Left lung (tissue), 14 donors: ENCODE measurements around the gene LRRIQ1. TPM values are rescaled to one million over a fixed set of nuclear protein-coding genes. Genes with fewer than 3 reads are reported as not detected.

Source experiments
- ATAC-seq: fragments of 200-7000 bp; cut with Tn5 transposase; one replicate; pipeline ENCODE4 v1.9.1; 2020; ENCODE audit warnings: moderate library complexity
- DNase-seq, 4 donors: peaks; one replicate each; pipeline ENCODE4 v3.0.0-alpha.2; 2013 to 2020
- H3K27ac ChIP-seq, 2 donors: fragments of 200-600 bp; sonication (generic) in 1 of 2; one replicate each; pipeline versions ENCODE4 v1.5.0 to v1.8.0; 2020 to 2021
- H3K27me3 ChIP-seq, 2 donors: fragments of 200-600 bp; sonication (generic) in 1 of 2; one replicate each; pipeline versions ENCODE4 v1.5.0 to v1.8.0; 2020 to 2021
- H3K36me3 ChIP-seq, 2 donors: fragments of 200-600 bp; sonication (generic) in 1 of 2; one replicate each; pipeline versions ENCODE4 v1.5.0 to v1.8.0; 2020 to 2021
- H3K4me1 ChIP-seq, 2 donors: fragments of 200-600 bp; one replicate each; pipeline ENCODE4 v1.8.0; 2021
- H3K4me3 ChIP-seq, 2 donors: fragments of 200-600 bp; sonication (generic) in 1 of 2; one replicate each; pipeline versions ENCODE4 v1.5.0 to v1.8.0; 2020 to 2021; ENCODE audit warnings: mild to moderate bottlenecking in 1 of 2
- H3K9me3 ChIP-seq, 2 donors: fragments of 200-600 bp; sonication (generic) in 1 of 2; one replicate each; pipeline versions ENCODE4 v1.5.0 to v1.8.0; 2020 to 2021
- intact Hi-C, 2 donors: fragments of 100-400 bp; cut with DNase I; formaldehyde crosslinking; loops; one replicate each; pipeline versions ENCODE4 v1.11.2 to v1.14.2; 2022
- long read RNA-seq, 12 donors: library from polyadenylated mRNA in 2 of 12; unstranded in 2 of 12; transcript quantifications; one replicate each; pipeline ENCODE4 v2.0.0 and lab custom pipeline, GENCODE V29; 2019 to 2026
- polyA plus RNA-seq, 6 donors: library from polyadenylated mRNA; unstranded; fragments of 120-200 nt; gene quantifications; one replicate each; pipeline ENCODE4 v1.2.1, GENCODE V29; 2013; ENCODE audit not compliant: insufficient read length in 6 of 6
- total RNA-seq, 2 donors: library from RNA; stranded (reverse); fragmentation: NEBNext Ultra II Directional; extraction: Animal tissue kit (Norgen Biotek cat#: 25700); gene quantifications; one replicate each; pipeline ENCODE4 v1.2.1, GENCODE V29; 2021
- TF ChIP-seq, protein P1 (sequence below), 2 donors: fragments of 200-600 bp; sonication (generic) in 1 of 2; IDR thresholded peaks; one replicate each; pipeline versions ENCODE4 v1.5.0 to v1.8.0; 2021; ENCODE audit warnings: antibody characterized with exemption in 2 of 2
- donor health status: DM: no; HTN: yes; CAD: no.
- donor health status: DM: no; HTN: no; CAD: no.

LRRIQ1 gene, protein sequence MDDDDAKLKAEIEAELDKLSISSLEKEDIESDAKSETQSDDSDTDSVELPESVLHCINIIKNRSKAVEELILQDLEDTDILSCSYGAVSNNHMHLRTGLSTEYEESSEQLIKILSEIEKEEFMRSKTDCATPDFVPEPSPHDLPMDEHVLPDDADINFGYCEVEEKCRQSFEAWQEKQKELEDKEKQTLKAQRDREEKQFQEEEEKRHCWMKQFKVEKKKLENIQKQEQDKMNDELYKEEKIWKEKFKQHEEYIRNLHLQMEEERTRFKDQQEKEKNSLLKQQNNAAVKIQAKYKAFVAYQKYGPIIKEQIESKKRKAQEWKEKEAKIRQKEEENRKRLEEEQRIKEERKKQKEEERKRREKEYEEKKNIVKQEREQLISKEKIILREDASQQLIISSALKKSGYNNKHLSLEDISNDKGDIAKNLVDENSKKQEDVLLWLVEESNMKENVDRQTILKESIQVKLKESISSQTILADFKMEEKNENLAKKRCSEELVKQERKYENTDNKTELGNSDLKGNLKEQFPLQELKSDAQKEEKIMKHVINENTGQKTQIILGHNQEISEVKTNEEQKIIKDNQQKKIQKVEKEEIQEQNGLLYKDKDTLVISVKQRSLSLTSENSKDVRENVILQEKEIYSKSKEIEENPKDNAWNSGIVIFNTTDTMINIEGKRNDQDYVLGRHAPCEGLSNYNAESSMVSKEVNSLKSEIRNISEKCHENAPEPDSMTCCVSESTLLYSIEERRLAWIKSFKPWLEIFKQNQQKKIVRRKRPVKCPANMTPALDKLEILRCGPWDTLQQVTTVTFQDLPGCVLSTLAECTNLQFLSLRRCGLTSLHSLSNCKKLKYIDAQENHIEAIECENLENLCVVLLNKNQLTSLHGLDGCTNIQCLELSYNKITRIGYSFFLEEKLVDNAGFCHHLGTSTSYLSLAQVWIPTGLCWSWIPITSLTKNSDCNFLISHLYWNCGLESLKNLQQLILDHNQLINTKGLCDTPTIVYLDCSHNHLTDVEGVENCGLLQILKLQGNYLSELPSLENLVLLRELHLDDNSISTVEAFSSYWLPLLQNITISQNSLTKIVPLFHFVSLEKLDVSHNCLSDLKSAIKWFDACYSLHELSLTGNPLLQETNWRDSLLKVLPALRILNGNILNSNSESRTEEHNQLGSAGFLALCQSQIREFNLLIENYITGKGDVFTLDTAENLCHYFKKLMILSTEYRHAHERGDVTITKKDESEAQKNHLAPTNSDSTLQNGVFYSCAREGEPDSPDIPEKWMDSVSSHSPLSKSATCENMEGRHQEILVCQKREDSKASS (N-terminal part only)
- 1 to 10 TPM; 1.6 to 4.6 TPM for total RNA-seq
- 10 to 100 TPM in 3 of 6 donors, 1 to 10 TPM in 3; 5.5 to 12.1 (median 10.2) TPM for polyA plus RNA-seq
- long read RNA-seq, donor 1, partial matches to known transcripts: 28 of 29 reads
- long read RNA-seq, donor 1, other reads (novel, unspliced or antisense): 0 of 29 reads
- long read RNA-seq, donor 2, partial matches to known transcripts: 0 of 1 reads
- long read RNA-seq, donor 2, other reads (novel, unspliced or antisense): 0 of 1 reads
- long read RNA-seq, donor 3: 0 reads
- long read RNA-seq, donor 4, partial matches to known transcripts: 1 of 2 reads
- long read RNA-seq, donor 4, other reads (novel, unspliced or antisense): 1 of 2 reads
- long read RNA-seq, donor 5, partial matches to known transcripts: 20 of 21 reads
- long read RNA-seq, donor 5, other reads (novel, unspliced or antisense): 0 of 21 reads
- long read RNA-seq, donor 6, partial matches to known transcripts: 9 of 9 reads
- long read RNA-seq, donor 6, other reads (novel, unspliced or antisense): 0 of 9 reads
- long read RNA-seq, donor 7: 0 reads
- long read RNA-seq, donor 8, partial matches to known transcripts: 15 of 17 reads
- long read RNA-seq, donor 8, other reads (novel, unspliced or antisense): 0 of 17 reads
- long read RNA-seq, donor 9: 0 reads
- long read RNA-seq, donor 10, partial matches to known transcripts: 1 of 1 reads
- long read RNA-seq, donor 10, other reads (novel, unspliced or antisense): 0 of 1 reads
- long read RNA-seq, donor 11, partial matches to known transcripts: 12 of 13 reads
- long read RNA-seq, donor 11, other reads (novel, unspliced or antisense): 0 of 13 reads
- long read RNA-seq, donor 12, partial matches to known transcripts: 15 of 15 reads
- long read RNA-seq, donor 12, other reads (novel, unspliced or antisense): 0 of 15 reads

DNA sequence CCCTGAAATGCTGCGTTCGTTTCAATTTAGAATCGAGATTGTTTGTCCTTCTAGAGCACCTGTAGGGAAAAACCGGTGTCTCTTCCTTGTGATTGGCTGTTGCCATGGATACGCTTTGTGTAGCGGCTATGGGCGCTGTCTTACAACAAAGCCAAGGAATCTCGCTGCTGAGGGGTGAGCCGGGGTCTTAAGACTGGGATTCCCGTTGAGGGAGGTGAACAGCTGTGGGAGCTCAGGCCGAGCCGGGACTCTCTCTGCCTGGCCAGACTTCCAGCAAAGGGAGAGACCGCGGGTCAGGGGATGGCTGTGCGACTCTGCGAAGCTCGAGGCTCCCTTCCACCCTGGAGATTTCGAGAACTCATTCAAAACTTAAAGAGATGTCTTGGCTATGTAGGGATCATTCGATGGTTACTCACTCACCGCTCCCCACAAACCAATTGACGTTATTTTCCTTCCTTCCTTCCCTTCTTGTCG lies at the start of gene LRRIQ1, which contains the start of gene TSPAN19:
Gene LRRIQ1, plus strand, starts transcription at position 118 of the 474 bp plus-strand sequence. CDS start 1,826 bp downstream, outside the sequence.
Gene TSPAN19, minus strand, starts transcription at position 44 of the 474 bp plus-strand sequence. CDS start 6,331 bp downstream, outside the sequence.
- DNase-seq (peak; percentile 51 to 79 (median 56)), ATAC-seq (peak; percentile 94)
- Histone ChIP-seq H3K4me1 (no peaks in the 10 kb centered on the region), H3K4me3 (peak within 1 kb of the TSS; percentile 29 to 41), H3K36me3 (no peaks in the 10 kb centered on the region), H3K27me3 (peaks cover 18 to 28% of the 10 kb centered on the region in 2 donors), H3K27ac (no peak within 1 kb of the TSS), H3K9me3 (no peaks in the 10 kb centered on the region)
- TF ChIP-seq, protein P1, sequence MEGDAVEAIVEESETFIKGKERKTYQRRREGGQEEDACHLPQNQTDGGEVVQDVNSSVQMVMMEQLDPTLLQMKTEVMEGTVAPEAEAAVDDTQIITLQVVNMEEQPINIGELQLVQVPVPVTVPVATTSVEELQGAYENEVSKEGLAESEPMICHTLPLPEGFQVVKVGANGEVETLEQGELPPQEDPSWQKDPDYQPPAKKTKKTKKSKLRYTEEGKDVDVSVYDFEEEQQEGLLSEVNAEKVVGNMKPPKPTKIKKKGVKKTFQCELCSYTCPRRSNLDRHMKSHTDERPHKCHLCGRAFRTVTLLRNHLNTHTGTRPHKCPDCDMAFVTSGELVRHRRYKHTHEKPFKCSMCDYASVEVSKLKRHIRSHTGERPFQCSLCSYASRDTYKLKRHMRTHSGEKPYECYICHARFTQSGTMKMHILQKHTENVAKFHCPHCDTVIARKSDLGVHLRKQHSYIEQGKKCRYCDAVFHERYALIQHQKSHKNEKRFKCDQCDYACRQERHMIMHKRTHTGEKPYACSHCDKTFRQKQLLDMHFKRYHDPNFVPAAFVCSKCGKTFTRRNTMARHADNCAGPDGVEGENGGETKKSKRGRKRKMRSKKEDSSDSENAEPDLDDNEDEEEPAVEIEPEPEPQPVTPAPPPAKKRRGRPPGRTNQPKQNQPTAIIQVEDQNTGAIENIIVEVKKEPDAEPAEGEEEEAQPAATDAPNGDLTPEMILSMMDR (IDR thresholded peaks at IDR 0.05): no peak
- intact Hi-C loops: no loop called here

DNA sequence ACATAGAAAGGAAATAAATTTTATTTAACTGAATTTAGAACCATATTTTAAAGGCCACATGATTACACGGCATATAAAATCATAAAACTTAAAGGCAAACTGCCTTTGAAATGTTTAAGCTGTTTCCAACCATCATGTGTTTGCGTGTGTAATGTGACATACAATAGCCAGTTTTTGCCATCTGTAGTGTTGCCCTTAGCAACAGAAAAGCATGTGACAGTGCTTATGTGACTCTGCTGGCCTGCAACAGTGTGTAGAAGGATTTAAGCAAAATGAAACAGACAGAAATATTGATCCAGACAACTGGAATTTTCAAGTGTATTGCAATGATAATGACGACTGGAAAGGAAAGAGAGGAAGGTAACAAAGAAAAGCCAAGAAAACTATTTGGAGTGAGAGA lies 49.6 kb upstream of the LRRIQ1 start:
- Histone ChIP-seq H3K27me3 (no peaks in the 10 kb centered on the region), H3K36me3 (no peaks in the 10 kb centered on the region), H3K4me1 (no peaks in the 10 kb centered on the region), H3K27ac (no peak overlapping the region), H3K4me3 (no peak overlapping the region), H3K9me3 (no peaks in the 10 kb centered on the region)
- intact Hi-C loops: no loop called here
- TF ChIP-seq, protein P1 (IDR thresholded peaks at IDR 0.05): no peak
- ATAC-seq (no peak), DNase-seq (peak in 2 of 4 donors; percentile 19 to 37)

DNA sequence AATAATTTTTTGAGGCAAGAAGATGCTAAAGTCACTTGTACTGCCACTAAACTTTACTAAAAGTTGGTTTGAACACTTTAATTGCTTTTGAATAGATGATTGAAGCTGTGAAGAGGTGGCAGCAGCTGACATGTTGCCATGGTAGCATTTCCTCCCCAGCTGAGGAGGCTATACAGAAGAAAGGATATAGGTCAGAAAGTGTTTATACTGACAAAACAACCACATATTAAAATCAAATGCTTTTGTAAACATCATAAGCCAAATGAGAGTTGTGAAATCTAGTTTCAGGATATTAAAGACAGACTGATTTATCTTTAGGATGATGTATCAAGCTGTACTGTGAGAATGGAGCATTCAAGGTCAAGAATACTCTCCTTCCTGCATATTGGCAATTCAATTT lies 41.7 kb upstream of the LRRIQ1 start:
- no peaks in the 10 kb centered on the region for H3K27me3 ChIP-seq
- H3K36me3 ChIP-seq: no peaks in the 10 kb centered on the region
- TF ChIP-seq, protein P1 (IDR thresholded peaks at IDR 0.05): no peak
- H3K4me1 ChIP-seq: no peaks in the 10 kb centered on the region
- peak in 1 of 4 donors; percentile 14 for DNase-seq
- no peak for ATAC-seq
- H3K9me3 ChIP-seq: no peaks in the 10 kb centered on the region
- intact Hi-C loops: no loop called here
- no peak overlapping the region for H3K27ac ChIP-seq
- H3K4me3 ChIP-seq: no peak overlapping the region

DNA sequence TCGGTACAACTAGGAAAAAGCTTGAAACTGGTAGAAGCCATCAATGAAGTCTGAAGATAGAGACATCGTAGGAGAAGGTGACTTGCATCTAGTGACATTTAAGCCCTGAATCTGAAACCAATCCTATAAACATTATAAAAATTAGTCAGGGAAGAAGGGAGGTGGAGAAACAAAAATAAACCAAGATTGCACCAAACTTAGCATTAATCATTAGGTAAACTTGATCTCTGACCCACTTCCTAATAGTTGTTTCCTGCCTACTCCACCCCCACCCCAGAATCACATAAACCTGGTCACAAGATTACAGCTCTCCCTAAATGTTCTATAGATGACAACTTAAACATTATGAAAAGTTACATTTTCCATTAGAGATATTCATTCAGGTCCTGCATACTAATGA lies 40.5 kb upstream of the LRRIQ1 start:
- ATAC-seq: no peak
- TF ChIP-seq, protein P1 (IDR thresholded peaks at IDR 0.05): no peak

More for the DNA sequence above, 40.5 kb upstream of the LRRIQ1 start:
- no peaks in the 10 kb centered on the region for H3K9me3 ChIP-seq
- no peaks in the 10 kb centered on the region for H3K27me3 ChIP-seq
- no peaks in the 10 kb centered on the region for H3K4me1 ChIP-seq
- H3K36me3 ChIP-seq: no peaks in the 10 kb centered on the region
- no peak overlapping the region for H3K4me3 ChIP-seq
- H3K27ac ChIP-seq: no peak overlapping the region
- no peak for DNase-seq
- intact Hi-C loops: no loop called here
